Activated CD8-positive, alpha-beta memory T cell treated with anti-CD3 and anti-CD28 coated beads, Interleukin-2, amount 50 U/mL, for 24 hours (primary cell): ENCODE data around the gene FAM9B.

Experiments used
- DNase-seq: peaks from one replicate; pipeline ENCODE4 v3.0.0-alpha.2; 2020; ENCODE audit errors: extremely low read depth

The FAM9B gene

DNA sequence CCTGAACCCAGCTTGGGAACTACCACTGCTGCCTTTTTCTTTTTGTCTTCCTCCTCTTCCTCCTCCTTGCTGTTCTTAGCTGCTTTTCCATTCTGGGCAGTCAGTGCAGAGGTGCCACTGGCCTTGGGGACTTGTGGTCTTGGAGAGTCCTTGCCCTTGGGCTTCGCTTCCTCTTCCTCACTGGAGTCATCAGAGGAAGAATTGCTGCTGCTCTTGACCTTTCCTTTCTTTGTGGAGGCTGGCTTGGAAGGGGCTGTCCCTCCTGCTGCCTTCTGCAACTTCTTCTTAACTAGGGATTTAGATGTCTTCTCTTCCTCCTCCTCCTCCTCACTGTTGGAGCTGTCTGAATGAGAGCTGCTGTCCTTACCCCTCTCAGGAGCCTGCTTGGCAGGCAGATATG lies 53.2 kb downstream of the FAM9B start:
- DNase-seq = no peak
